Measurements from ENCODE around the gene ACTL9. TPM values are rescaled to one million over a fixed set of nuclear protein-coding genes. Genes with fewer than 3 reads are reported as not detected.

The ACTL9 gene
- total and polyA plus RNA-seq, 2 of the 13 experiments (the other 11 are each of a cell fraction or from before 2014, with no cell fraction given): not detected

- no peak overlapping the region for H3K27ac ChIP-seq (ENCODE audit: extremely low read length, insufficient read depth, low read length)
- no peaks in the 10 kb centered on the region for H4K20me1 ChIP-seq (ENCODE audit: insufficient read depth, low read length)
- no peaks in the 10 kb centered on the region for H3K4me1 ChIP-seq (ENCODE audit: insufficient read depth, low read length)
- no peak for DNase-seq (ENCODE audit: low spot score)
- CTCF ChIA-PET (ENCODE audit: low intra/inter-chr PET ratio, low total read pairs): no interaction called here
- H3K79me2 ChIP-seq (ENCODE audit: insufficient read depth, low read length): no peaks in the 10 kb centered on the region
- no peak for TF ChIP-seq ZNF788 (CRISPR knock-in tag; IDR thresholded peaks at IDR 0.05; ENCODE audit: borderline replicate concordance)
- no peak for TF ChIP-seq ZNF644 (CRISPR knock-in tag; IDR thresholded peaks at IDR 0.05; ENCODE audit: low read depth)
- TF ChIP-seq HNRNPK (IDR thresholded peaks at IDR 0.05; ENCODE audit: low read depth, low read length, poor library complexity, severe bottlenecking): no peak
- TF ChIP-seq ZNF550 (CRISPR knock-in tag; IDR thresholded peaks at IDR 0.05; ENCODE audit: borderline replicate concordance): no peak
- no peak for TF ChIP-seq HNF4G (IDR thresholded peaks at IDR 0.05; ENCODE audit: borderline replicate concordance, low read depth, low read length)
- TF ChIP-seq HNF4G (CRISPR knock-in tag; IDR thresholded peaks at IDR 0.05; ENCODE audit: borderline replicate concordance, low read depth): no peak
- TF ChIP-seq HOXA5 (CRISPR knock-in tag; IDR thresholded peaks at IDR 0.05): no peak
- no peak for TF ChIP-seq ESRRA (CRISPR knock-in tag; IDR thresholded peaks at IDR 0.05; ENCODE audit: low read depth)
- no peak for TF ChIP-seq MYPOP (CRISPR knock-in tag; IDR thresholded peaks at IDR 0.05)
- TF ChIP-seq NFKBIZ (CRISPR knock-in tag; IDR thresholded peaks at IDR 0.05): no peak
- TF ChIP-seq ZFP90 (CRISPR knock-in tag; IDR thresholded peaks at IDR 0.05; ENCODE audit: borderline replicate concordance): no peak
- no peak for TF ChIP-seq ZNF382 (CRISPR knock-in tag; IDR thresholded peaks at IDR 0.05; ENCODE audit: borderline replicate concordance)
- no peak for TF ChIP-seq ARID5B (CRISPR knock-in tag; IDR thresholded peaks at IDR 0.05)
- no peak for TF ChIP-seq TAF15 (IDR thresholded peaks at IDR 0.05; ENCODE audit: low read depth, low read length, poor library complexity, severe bottlenecking)
- TF ChIP-seq E2F1 (CRISPR knock-in tag; IDR thresholded peaks at IDR 0.05): no peak
- TF ChIP-seq PATZ1 (CRISPR knock-in tag; IDR thresholded peaks at IDR 0.05): no peak
- H3K36me3 ChIP-seq (replicated peaks in 1 of 2; ENCODE audit: control insufficient read depth in 1 of 2, insufficient read depth in 2 of 2, low read length in 2 of 2): no peaks in the 10 kb centered on the region
- H2AFZ ChIP-seq (ENCODE audit: low read length): no peak overlapping the region
- peaks cover 7% of the 10 kb centered on the region; the same call in 1 of the 2 replicates for H3K9me3 ChIP-seq (ENCODE audit: low read length)
- BruUV-seq (replicated peaks): no TSS peak
- intact Hi-C loops (cut with micrococcal nuclease; ENCODE audit: unreplicated experiment) (no loop called here), in situ Hi-C loops (cut with HindIII; ENCODE audit: extremely low pct_ligation_motif_present, low pct_unique_long_range_greater_than_20kb) (loop anchor here (25.0 kb wide), 1 partner anchor 414 kb away; the partner anchor contains the start of gene OR1M1)
- H3K9ac ChIP-seq (ENCODE audit: insufficient read depth, low read depth, low read length): no peak overlapping the region
- ATAC-seq: no peak
- 7% methylated on average over 5 of the region's 6 CpGs for WGBS (ENCODE audit: low lambda C conversion rate)
- FAIRE-seq: no peak
- POLR2A ChIA-PET: no interaction called here
- 0 out of 5 replicates have a peak, but pooled peaks cover 0 to 3% of the 10 kb centered on the region in 2 experiments for H3K27me3 ChIP-seq (ENCODE audit: control insufficient read depth in 1 of 2, insufficient read depth in 2 of 2, low read length in 2 of 2)
- H3K4me2 ChIP-seq (ENCODE audit: low read depth, low read length): no peak overlapping the region
- no peak overlapping the region for H3K4me3 ChIP-seq (replicated peaks in 1 of 3; ENCODE audit: insufficient read depth in 1 of 3, low read depth in 2 of 3, low read length in 3 of 3)
Measured at GRCh38 chr19:8673276-8673891, 25.2 kb downstream of the ACTL9 start.

Data from HepG2 (cell line).